RWPE2 (cell line): Measurements from ENCODE around the gene BIRC6.

Experiments used
- ATAC-seq: fragments of 200-7000 bp; cut with Tn5 transposase; 3 replicates; pipeline ENCODE4 v1.9.1; 2021; ENCODE audit warnings: low read depth
- DNase-seq: peaks from one replicate; pipeline ENCODE4 v3.0.0-alpha.2; 2020; ENCODE audit warnings: low spot score
- H3K27ac ChIP-seq: fragments of 450-650 bp; 2 replicates; pipeline ENCODE4 v1.5.1; 2017; ENCODE audit warnings: mild to moderate bottlenecking; ENCODE audit not compliant: poor library complexity, severe bottlenecking
- H3K27me3 ChIP-seq: fragments of 250-450 bp; sonication (Bioruptor Pico); 2 replicates; pipeline ENCODE4 v1.5.1; 2021; ENCODE audit warnings: mild to moderate bottlenecking, moderate library complexity; ENCODE audit not compliant: insufficient read depth, poor library complexity, severe bottlenecking
- H3K36me3 ChIP-seq: fragments of 250-450 bp; sonication (Bioruptor Pico); 2 replicates; pipeline ENCODE4 v1.5.1; 2020; ENCODE audit warnings: low read depth, mild to moderate bottlenecking, moderate library complexity
- H3K4me1 ChIP-seq: fragments of 250-450 bp; sonication (Bioruptor Pico); 2 replicates; pipeline ENCODE4 v1.5.1; 2021; ENCODE audit warnings: mild to moderate bottlenecking, moderate library complexity; ENCODE audit not compliant: insufficient read depth, poor library complexity, severe bottlenecking
- H3K4me3 ChIP-seq: fragments of 250-450 bp; sonication (Bioruptor Pico); 2 replicates; pipeline ENCODE4 v1.5.1; 2021; ENCODE audit warnings: mild to moderate bottlenecking, moderate library complexity; ENCODE audit not compliant: severe bottlenecking
- H3K9me3 ChIP-seq: fragments of 250-450 bp; sonication (Bioruptor Pico); 2 replicates; pipeline ENCODE4 v1.5.1; 2021; ENCODE audit warnings: mild to moderate bottlenecking, moderate library complexity; ENCODE audit not compliant: severe bottlenecking
- TF ChIP-seq, protein P1 (sequence below): fragments of 450-650 bp; IDR thresholded peaks from one replicate; pipeline ENCODE4 v1.5.1; 2017; ENCODE audit warnings: mild to moderate bottlenecking, moderate library complexity; ENCODE audit not compliant: poor library complexity, severe bottlenecking

The BIRC6 gene

DNA sequence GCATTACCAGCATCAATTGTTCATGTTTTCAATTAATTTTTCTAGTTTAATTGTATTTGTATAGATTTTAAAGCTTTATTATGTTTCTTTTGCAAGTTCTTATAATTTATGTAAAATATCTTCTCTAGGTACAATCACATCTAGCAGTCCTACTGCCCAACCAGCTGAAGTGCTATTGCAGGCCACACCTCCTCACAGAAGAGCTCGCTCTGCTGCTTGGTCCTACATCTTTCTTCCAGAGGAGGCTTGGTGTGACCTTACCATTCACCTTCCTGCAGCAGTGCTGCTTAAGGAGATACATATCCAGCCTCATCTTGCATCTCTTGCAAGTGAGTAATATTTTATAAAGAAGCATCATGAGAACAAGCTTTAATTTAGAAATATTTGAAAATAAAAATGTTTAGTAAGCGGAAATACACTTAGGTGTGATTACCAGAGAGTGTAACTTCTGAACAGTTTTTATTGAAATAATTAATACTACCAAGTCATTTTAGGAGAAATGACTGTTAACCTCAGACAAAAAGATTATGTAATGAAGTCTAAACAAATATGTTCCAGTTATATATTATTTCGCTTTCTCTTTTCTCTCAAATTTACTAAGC, 148.2 kb downstream of the BIRC6 start:
- Histone ChIP-seq H3K4me3 (no peak overlapping the region), H3K27ac (no peak overlapping the region), H3K27me3 (no peaks in the 10 kb centered on the region), H3K4me1 (no peaks in the 10 kb centered on the region), H3K9me3 (no peaks in the 10 kb centered on the region), H3K36me3 (peaks cover 76% of the 10 kb centered on the region)
- TF ChIP-seq, protein P1, sequence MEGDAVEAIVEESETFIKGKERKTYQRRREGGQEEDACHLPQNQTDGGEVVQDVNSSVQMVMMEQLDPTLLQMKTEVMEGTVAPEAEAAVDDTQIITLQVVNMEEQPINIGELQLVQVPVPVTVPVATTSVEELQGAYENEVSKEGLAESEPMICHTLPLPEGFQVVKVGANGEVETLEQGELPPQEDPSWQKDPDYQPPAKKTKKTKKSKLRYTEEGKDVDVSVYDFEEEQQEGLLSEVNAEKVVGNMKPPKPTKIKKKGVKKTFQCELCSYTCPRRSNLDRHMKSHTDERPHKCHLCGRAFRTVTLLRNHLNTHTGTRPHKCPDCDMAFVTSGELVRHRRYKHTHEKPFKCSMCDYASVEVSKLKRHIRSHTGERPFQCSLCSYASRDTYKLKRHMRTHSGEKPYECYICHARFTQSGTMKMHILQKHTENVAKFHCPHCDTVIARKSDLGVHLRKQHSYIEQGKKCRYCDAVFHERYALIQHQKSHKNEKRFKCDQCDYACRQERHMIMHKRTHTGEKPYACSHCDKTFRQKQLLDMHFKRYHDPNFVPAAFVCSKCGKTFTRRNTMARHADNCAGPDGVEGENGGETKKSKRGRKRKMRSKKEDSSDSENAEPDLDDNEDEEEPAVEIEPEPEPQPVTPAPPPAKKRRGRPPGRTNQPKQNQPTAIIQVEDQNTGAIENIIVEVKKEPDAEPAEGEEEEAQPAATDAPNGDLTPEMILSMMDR: no peak
- DNase-seq: no peak
- no peak for ATAC-seq

DNA sequence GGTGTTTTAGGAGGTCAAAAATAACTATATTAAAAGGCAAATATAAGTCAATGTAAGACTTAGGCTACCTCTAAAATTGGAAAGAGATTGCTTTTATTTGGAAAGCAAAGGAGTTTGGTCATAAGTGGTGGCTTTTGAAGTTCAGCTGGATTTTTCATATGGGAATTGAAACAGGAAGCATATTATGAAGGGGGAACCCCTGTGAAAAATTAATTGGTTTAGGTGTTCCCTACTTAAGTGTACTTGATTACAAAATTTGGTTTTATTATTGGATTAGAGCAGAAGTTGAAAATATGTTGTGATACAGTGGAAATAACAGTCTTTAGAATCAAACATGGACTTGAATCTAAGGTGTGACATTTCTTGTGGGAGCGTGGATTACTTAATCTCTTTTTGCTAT, 149.6 kb downstream of the BIRC6 start:
- DNase-seq: no peak
- ATAC-seq: no peak
- TF ChIP-seq, protein P1: no peak
- Histone ChIP-seq H3K27me3 (no peaks in the 10 kb centered on the region), H3K27ac (no peak overlapping the region), H3K36me3 (peaks cover 79% of the 10 kb centered on the region), H3K9me3 (no peaks in the 10 kb centered on the region), H3K4me3 (no peak overlapping the region), H3K4me1 (no peaks in the 10 kb centered on the region)

DNA sequence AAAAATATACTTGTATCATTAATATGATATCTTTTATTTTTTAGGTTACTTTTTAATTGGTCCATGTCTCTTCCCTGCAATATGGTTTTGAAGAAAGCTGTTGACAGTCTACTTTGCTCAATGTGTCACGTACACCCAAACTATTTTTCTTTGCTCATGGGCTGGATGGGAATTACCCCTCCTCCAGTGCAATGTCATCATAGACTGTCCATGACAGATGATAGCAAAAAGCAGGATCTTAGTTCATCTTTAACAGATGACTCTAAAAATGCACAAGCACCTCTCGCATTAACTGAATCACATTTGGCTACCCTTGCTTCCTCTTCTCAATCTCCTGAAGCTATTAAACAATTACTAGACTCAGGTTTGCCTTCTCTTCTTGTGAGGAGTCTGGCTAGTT, 158.1 kb downstream of the BIRC6 start:
- peaks cover 87% of the 10 kb centered on the region for H3K36me3 ChIP-seq

DNA sequence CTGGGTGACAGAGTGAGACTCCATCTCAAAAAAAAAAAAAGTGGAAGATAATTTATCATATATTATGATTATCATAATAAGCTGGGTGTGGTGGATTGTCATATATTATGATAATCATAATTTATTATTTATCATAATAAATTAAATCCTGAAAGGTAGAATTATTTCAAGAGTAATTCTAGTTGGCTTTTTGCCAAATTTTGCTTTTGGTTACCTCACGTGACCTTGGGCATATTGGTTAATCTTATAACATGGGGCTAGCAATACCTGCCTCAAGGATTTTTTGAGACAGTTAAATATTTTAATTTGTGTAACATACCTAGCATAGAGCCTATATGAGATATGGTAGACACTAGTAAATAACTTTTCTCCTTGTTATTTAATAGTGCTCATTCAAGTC, 159.7 kb downstream of the BIRC6 start:
- Histone ChIP-seq H3K4me1 (no peaks in the 10 kb centered on the region), H3K27me3 (no peaks in the 10 kb centered on the region), H3K27ac (no peak overlapping the region), H3K4me3 (no peak overlapping the region), H3K9me3 (no peaks in the 10 kb centered on the region), H3K36me3 (peaks cover 87% of the 10 kb centered on the region)
- TF ChIP-seq, protein P1: no peak
- ATAC-seq (no peak), DNase-seq (no peak)

More for the DNA sequence above, 158.1 kb downstream of the BIRC6 start:
- H3K4me1 ChIP-seq: no peaks in the 10 kb centered on the region
- H3K4me3 ChIP-seq: no peak overlapping the region
- H3K9me3 ChIP-seq: no peaks in the 10 kb centered on the region
- ATAC-seq: no peak
- H3K27ac ChIP-seq: no peak overlapping the region
- no peak for DNase-seq
- TF ChIP-seq, protein P1: no peak
- no peaks in the 10 kb centered on the region for H3K27me3 ChIP-seq

DNA sequence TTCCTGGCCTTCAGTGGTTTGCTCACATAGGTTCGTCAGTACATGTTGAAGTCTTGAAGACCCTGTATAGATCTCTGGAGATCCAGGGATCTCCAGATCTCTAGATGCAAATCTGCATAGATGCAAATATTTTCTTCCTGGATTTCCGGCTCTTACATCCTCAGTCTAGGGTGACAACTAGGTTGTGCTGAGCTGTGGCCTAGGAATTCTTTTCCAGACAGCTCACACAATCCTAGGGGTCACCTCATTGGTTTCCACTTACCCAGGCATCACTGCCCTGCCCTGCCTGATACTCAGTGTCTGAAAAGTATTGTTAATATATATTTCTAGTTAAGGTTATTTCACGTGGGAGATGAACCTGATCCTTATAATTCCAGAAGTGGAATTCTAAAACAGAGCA, 165.9 kb downstream of the BIRC6 start:
- peak; percentile 23; the same call in 1 of the 3 replicates for ATAC-seq
- H3K36me3 ChIP-seq: peaks cover 88% of the 10 kb centered on the region
- no peak for DNase-seq

More for the DNA sequence above, 165.9 kb downstream of the BIRC6 start:
- no peaks in the 10 kb centered on the region for H3K4me1 ChIP-seq
- H3K27ac ChIP-seq: no peak overlapping the region
- H3K27me3 ChIP-seq: no peaks in the 10 kb centered on the region
- no peaks in the 10 kb centered on the region for H3K9me3 ChIP-seq
- H3K4me3 ChIP-seq: no peak overlapping the region
- TF ChIP-seq, protein P1: no peak
